ENCODE data around the gene CIDEB.
"Not testable (repeated sequence)": the region's sequence is repeated elsewhere in the genome, so short reads cannot be mapped to it uniquely, and the experiment has no call there.

CIDEB gene

GRCh38 chr14:24307575-24308341 is at the start of gene CIDEB:
TSS of gene CIDEB (minus strand) at chr14:24307977. CDS start at chr14:24307858, 119 bp downstream.
- Histone ChIP-seq H3K27me3 (ENCODE audit: insufficient read depth, low read length) (no peaks in the 10 kb centered on the region), H3K9ac (ENCODE audit: low read depth, low read length) (no peak within 1 kb of the TSS), H3K27ac (ENCODE audit: low read length) (no peak within 1 kb of the TSS), H3K9me3 (ENCODE audit: insufficient read depth, low read depth, low read length) (no peaks in the 10 kb centered on the region), H3K4me1 (ENCODE audit: insufficient read depth, low read length) (no peaks in the 10 kb centered on the region), H3K4me3 (ENCODE audit: low read length) (no peak within 1 kb of the TSS), H3K36me3 (ENCODE audit: insufficient read depth, low read depth, low read length) (peaks cover 66% of the 10 kb centered on the region)

GRCh38 chr14:24356208-24356607 is 48.4 kb upstream of the CIDEB start:
- Histone ChIP-seq H3K4me1 (ENCODE audit: insufficient read depth, low read length) (no peaks in the 10 kb centered on the region), H3K9ac (ENCODE audit: low read depth, low read length) (no peak overlapping the region), H3K4me3 (ENCODE audit: low read length) (no peak overlapping the region), H3K9me3 (ENCODE audit: insufficient read depth, low read depth, low read length) (no peaks in the 10 kb centered on the region), H3K27ac (ENCODE audit: low read length) (no peak overlapping the region), H3K27me3 (ENCODE audit: insufficient read depth, low read length) (peaks cover 72% of the 10 kb centered on the region), H3K36me3 (ENCODE audit: insufficient read depth, low read depth, low read length) (no peaks in the 10 kb centered on the region)

- Histone ChIP-seq H3K4me1 (ENCODE audit: insufficient read depth, low read length) (no peaks in the 10 kb centered on the region), H3K36me3 (ENCODE audit: insufficient read depth, low read depth, low read length) (no peaks in the 10 kb centered on the region), H3K27ac (ENCODE audit: low read length) (no peak overlapping the region), H3K4me3 (ENCODE audit: low read length) (no peak overlapping the region), H3K9me3 (ENCODE audit: insufficient read depth, low read depth, low read length) (no peaks in the 10 kb centered on the region), H3K9ac (ENCODE audit: low read depth, low read length) (no peak overlapping the region), H3K27me3 (ENCODE audit: insufficient read depth, low read length) (peaks cover 72% of the 10 kb centered on the region)
Measured at GRCh38 chr14:24355009-24355408, 47.2 kb upstream of the CIDEB start.

- H3K9me3 ChIP-seq (ENCODE audit: insufficient read depth, low read depth, low read length); H3K4me3 ChIP-seq (ENCODE audit: low read length); H3K36me3 ChIP-seq (ENCODE audit: insufficient read depth, low read depth, low read length); H3K4me1 ChIP-seq (ENCODE audit: insufficient read depth, low read length); H3K9ac ChIP-seq (ENCODE audit: low read depth, low read length); H3K27ac ChIP-seq (ENCODE audit: low read length): not testable (repeated sequence)
- peaks cover 72% of the 10 kb centered on the region for H3K27me3 ChIP-seq (ENCODE audit: insufficient read depth, low read length)
Measured at GRCh38 chr14:24354482-24354825, 46.7 kb upstream of the CIDEB start.

- H3K27ac ChIP-seq (ENCODE audit: low read length) = no peak overlapping the region
- H3K9ac ChIP-seq (ENCODE audit: low read depth, low read length) = no peak overlapping the region
- H3K9me3 ChIP-seq (ENCODE audit: insufficient read depth, low read depth, low read length) = no peaks in the 10 kb centered on the region
- no peaks in the 10 kb centered on the region for H3K4me1 ChIP-seq (ENCODE audit: insufficient read depth, low read length)
- no peak overlapping the region for H3K4me3 ChIP-seq (ENCODE audit: low read length)
- H3K36me3 ChIP-seq (ENCODE audit: insufficient read depth, low read depth, low read length) = no peaks in the 10 kb centered on the region
- peaks cover 78% of the 10 kb centered on the region for H3K27me3 ChIP-seq (ENCODE audit: insufficient read depth, low read length)
Measured at GRCh38 chr14:24353559-24354481, 46.0 kb upstream of the CIDEB start.

GRCh38 chr14:24351517-24351916 is 43.7 kb upstream of the CIDEB start:
- no peak overlapping the region for H3K27ac ChIP-seq (ENCODE audit: low read length)
- H3K4me3 ChIP-seq (ENCODE audit: low read length) = no peak overlapping the region
- no peaks in the 10 kb centered on the region for H3K9me3 ChIP-seq (ENCODE audit: insufficient read depth, low read depth, low read length)
- H3K27me3 ChIP-seq (ENCODE audit: insufficient read depth, low read length) = peaks cover 77% of the 10 kb centered on the region
- H3K9ac ChIP-seq (ENCODE audit: low read depth, low read length) = no peak overlapping the region
- no peaks in the 10 kb centered on the region for H3K36me3 ChIP-seq (ENCODE audit: insufficient read depth, low read depth, low read length)
- H3K4me1 ChIP-seq (ENCODE audit: insufficient read depth, low read length) = no peaks in the 10 kb centered on the region

- no peaks in the 10 kb centered on the region for H3K9me3 ChIP-seq (ENCODE audit: insufficient read depth, low read depth, low read length)
- H3K36me3 ChIP-seq (ENCODE audit: insufficient read depth, low read depth, low read length) = no peaks in the 10 kb centered on the region
- H3K4me3 ChIP-seq (ENCODE audit: low read length) = no peak overlapping the region
- no peak overlapping the region for H3K27ac ChIP-seq (ENCODE audit: low read length)
- H3K4me1 ChIP-seq (ENCODE audit: insufficient read depth, low read length) = no peaks in the 10 kb centered on the region
- H3K27me3 ChIP-seq (ENCODE audit: insufficient read depth, low read length) = peaks cover 75% of the 10 kb centered on the region
- no peak overlapping the region for H3K9ac ChIP-seq (ENCODE audit: low read depth, low read length)
Measured at GRCh38 chr14:24349742-24350141, 42.0 kb upstream of the CIDEB start.

- Histone ChIP-seq H3K4me3 (ENCODE audit: low read length) (no peak overlapping the region), H3K36me3 (ENCODE audit: insufficient read depth, low read depth, low read length) (no peaks in the 10 kb centered on the region), H3K9me3 (ENCODE audit: insufficient read depth, low read depth, low read length) (no peaks in the 10 kb centered on the region), H3K27me3 (ENCODE audit: insufficient read depth, low read length) (peaks cover 80% of the 10 kb centered on the region), H3K9ac (ENCODE audit: low read depth, low read length) (no peak overlapping the region), H3K27ac (ENCODE audit: low read length) (no peak overlapping the region), H3K4me1 (ENCODE audit: insufficient read depth, low read length) (no peaks in the 10 kb centered on the region)
Measured at GRCh38 chr14:24348186-24348585, 40.4 kb upstream of the CIDEB start.

GRCh38 chr14:24347134-24347533 is 39.4 kb upstream of the CIDEB start:
- Histone ChIP-seq H3K4me3 (ENCODE audit: low read length) (no peak overlapping the region), H3K27me3 (ENCODE audit: insufficient read depth, low read length) (peaks cover 80% of the 10 kb centered on the region), H3K9ac (ENCODE audit: low read depth, low read length) (no peak overlapping the region), H3K27ac (ENCODE audit: low read length) (no peak overlapping the region), H3K9me3 (ENCODE audit: insufficient read depth, low read depth, low read length) (no peaks in the 10 kb centered on the region), H3K36me3 (ENCODE audit: insufficient read depth, low read depth, low read length) (no peaks in the 10 kb centered on the region), H3K4me1 (ENCODE audit: insufficient read depth, low read length) (no peaks in the 10 kb centered on the region)

GRCh38 chr14:24343795-24344660 is 36.3 kb upstream of the CIDEB start:
- H3K9me3 ChIP-seq (ENCODE audit: insufficient read depth, low read depth, low read length) = no peaks in the 10 kb centered on the region
- H3K27me3 ChIP-seq (ENCODE audit: insufficient read depth, low read length) = peaks cover 78% of the 10 kb centered on the region
- H3K9ac ChIP-seq (ENCODE audit: low read depth, low read length) = no peak overlapping the region
- H3K36me3 ChIP-seq (ENCODE audit: insufficient read depth, low read depth, low read length) = no peaks in the 10 kb centered on the region
- H3K27ac ChIP-seq (ENCODE audit: low read length) = no peak overlapping the region
- H3K4me1 ChIP-seq (ENCODE audit: insufficient read depth, low read length) = no peaks in the 10 kb centered on the region; the same call in 1 of the 2 replicates
- no peak overlapping the region for H3K4me3 ChIP-seq (ENCODE audit: low read length)

GRCh38 chr14:24342889-24343288 is 35.1 kb upstream of the CIDEB start:
- Histone ChIP-seq H3K27me3 (ENCODE audit: insufficient read depth, low read length) (peaks cover 82% of the 10 kb centered on the region), H3K36me3 (ENCODE audit: insufficient read depth, low read depth, low read length) (no peaks in the 10 kb centered on the region), H3K27ac (ENCODE audit: low read length) (no peak overlapping the region), H3K4me1 (ENCODE audit: insufficient read depth, low read length) (no peaks in the 10 kb centered on the region; the same call in 1 of the 2 replicates), H3K9ac (ENCODE audit: low read depth, low read length) (no peak overlapping the region), H3K9me3 (ENCODE audit: insufficient read depth, low read depth, low read length) (no peaks in the 10 kb centered on the region), H3K4me3 (ENCODE audit: low read length) (no peak overlapping the region)

All from iPS-20b (cell line).